ENCODE results near the gene INSRR.

INSRR gene

GRCh38 chr1:156894001-156894400 lies 35.1 kb upstream of the INSRR start:
- DNase-seq, result no peak

GRCh38 chr1:156893048-156893953 lies 34.4 kb upstream of the INSRR start, which contains the start of gene PEAR1:
Gene PEAR1, plus strand, starts transcription at chr1:156893718. Its CDS starts 10,209 bp downstream, at chr1:156903927.
- DNase-seq, result no peak

GRCh38 chr1:156892190-156893047 lies 33.5 kb upstream of the INSRR start:
- DNase-seq, result peak; percentile 72

GRCh38 chr1:156889802-156890580 lies 31.1 kb upstream of the INSRR start:
- peak; percentile 49 for DNase-seq

- no peak for DNase-seq
Observed at GRCh38 chr1:156887734-156888133, 28.8 kb upstream of the INSRR start.

GRCh38 chr1:156887317-156887716 lies 28.4 kb upstream of the INSRR start:
- DNase-seq, result no peak

- DNase-seq, result no peak
Observed at GRCh38 chr1:156886583-156887281, 27.8 kb upstream of the INSRR start.

GRCh38 chr1:156885880-156886355 lies 27.0 kb upstream of the INSRR start:
- no peak for DNase-seq

GRCh38 chr1:156885314-156885713 lies 26.4 kb upstream of the INSRR start:
- DNase-seq, result no peak

- no peak for DNase-seq
Observed at GRCh38 chr1:156884560-156885184, 25.8 kb upstream of the INSRR start.

- DNase-seq, result no peak
Observed at GRCh38 chr1:156883919-156884318, 25.0 kb upstream of the INSRR start.

GRCh38 chr1:156882543-156882942 lies 23.6 kb upstream of the INSRR start:
- no peak for DNase-seq

- DNase-seq, result no peak
Observed at GRCh38 chr1:156881663-156882062, 22.7 kb upstream of the INSRR start.

- no peak for DNase-seq
Observed at GRCh38 chr1:156881101-156881500, 22.2 kb upstream of the INSRR start.

GRCh38 chr1:156880473-156880872 lies 21.6 kb upstream of the INSRR start:
- DNase-seq, result no peak

- no peak for DNase-seq
Observed at GRCh38 chr1:156879876-156880275, 21.0 kb upstream of the INSRR start.

GRCh38 chr1:156877433-156878170 lies 18.7 kb upstream of the INSRR start:
- no peak for DNase-seq

- DNase-seq, result no peak
Observed at GRCh38 chr1:156876281-156876680, 17.4 kb upstream of the INSRR start.

GRCh38 chr1:156875341-156875615 lies 16.4 kb upstream of the INSRR start:
- DNase-seq, result no peak

GRCh38 chr1:156874572-156875340 lies 15.8 kb upstream of the INSRR start:
- no peak for DNase-seq

Data from NCI-H2029 (cell line).